Germinal center (tissue), 1 donor: ENCODE data around the gene TUFT1.
"Not testable (repeated sequence)": the region's sequence is repeated elsewhere in the genome, so short reads cannot be mapped to it uniquely, and the experiment has no call there.

ENCODE experiments used
- DNase-seq: peaks from one replicate; pipeline ENCODE4 v3.0.0; 2012; ENCODE audit warnings: mixed read lengths, low spot score

The TUFT1 gene

DNA sequence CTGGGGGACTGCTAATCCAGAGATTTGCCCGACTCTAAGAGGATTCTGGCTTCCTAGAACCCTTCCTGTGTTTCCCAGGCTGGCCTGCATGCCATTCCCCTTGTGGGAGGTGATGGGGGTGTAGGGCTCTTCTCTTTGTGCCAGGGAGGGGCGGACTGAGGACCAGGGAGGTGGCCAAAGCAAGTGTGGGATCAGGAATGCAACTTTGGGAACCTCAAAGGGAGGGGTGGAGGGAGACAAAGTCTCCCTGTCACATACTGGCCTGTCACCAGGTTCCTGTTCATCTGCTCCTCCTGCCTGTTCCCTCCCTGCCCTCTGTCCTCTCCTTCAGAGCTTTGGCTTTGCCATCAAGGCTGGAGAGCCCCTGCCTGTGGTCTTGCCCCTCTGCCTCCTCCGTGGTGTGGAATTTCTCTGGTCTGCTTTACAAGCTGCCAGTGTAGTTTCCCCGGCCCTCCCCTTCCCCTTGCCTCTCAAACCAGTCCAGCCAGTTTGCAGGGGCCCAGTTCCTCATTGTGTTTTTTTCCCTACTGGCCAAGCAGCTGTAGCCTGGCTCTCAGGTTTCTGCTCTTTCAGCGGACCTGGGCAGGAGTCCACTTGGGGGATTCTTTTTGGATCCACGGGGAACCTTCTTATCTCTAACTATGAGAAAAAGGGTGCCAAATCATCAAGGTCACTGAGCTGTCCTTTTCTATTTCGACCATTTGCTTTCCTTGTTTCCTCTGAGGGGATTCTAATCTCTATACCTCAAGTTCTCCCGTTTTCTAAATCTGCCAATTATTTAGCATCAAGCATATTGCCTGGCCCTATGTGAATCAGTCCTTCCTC, 27.1 kb upstream of the TUFT1 start:
- DNase-seq: no peak

DNA sequence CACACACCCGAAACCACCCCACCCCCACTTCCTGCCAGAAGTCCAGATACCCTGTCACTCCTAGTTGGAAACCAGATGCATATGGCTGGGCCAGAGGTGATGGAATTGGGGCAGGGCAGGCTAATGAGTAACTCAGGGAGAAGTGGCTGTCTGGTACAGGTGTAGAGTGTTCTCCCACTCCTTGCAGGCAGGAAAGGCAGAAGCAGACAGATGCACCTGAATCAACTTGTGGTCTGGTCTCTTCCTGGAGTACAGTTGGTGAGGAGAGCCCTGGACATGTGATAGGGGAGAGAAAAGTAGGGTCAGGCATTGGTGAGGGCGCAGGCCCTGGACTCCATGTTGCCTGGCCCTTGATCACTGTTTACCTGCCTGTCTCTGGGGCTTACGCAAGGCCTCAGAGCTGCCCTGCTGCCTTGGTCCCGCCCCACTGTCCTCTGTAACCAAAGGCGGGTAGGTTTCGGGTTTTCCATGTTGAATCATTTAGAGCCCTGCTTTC, 26.4 kb upstream of the TUFT1 start:
- no peak for DNase-seq

DNA sequence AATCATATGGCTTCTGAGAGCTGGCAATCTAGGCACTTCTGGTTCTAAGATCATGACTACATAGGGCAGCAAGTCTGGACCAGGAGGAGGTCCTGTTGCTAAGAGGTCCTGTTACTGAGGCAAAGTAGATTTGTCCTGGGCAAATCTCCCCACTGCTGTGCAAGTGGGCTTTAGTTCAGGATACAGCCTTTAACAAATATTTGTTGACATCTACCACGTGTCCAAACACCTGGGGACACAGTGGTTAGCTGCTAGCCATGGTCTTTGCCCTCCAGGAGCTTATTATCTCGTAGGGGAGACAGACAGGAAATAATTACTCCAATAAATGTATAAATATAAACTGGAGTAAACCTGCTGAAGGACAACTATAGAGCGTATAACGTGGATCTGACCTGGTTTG, 25.7 kb upstream of the TUFT1 start:
- DNase-seq: no peak

DNA sequence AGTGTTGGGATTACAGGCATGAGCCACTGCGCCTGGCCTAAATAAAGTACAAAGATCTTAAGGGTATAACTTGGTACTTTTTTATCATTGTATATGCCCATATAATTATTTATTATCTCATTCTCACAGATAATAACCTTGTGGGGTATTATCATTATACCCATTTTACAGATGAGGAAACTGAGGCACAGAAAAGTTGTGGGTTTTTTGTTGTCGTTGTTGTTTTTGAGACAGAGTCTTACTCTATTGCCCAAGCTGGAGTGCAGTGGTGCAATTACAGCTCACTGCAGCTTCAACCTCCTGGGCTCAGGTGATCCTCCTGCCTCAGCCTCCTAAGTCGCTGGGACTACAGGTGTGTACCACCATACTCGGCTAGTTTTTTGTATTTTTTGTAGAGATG, 24.8 kb upstream of the TUFT1 start:
- no peak for DNase-seq

DNA sequence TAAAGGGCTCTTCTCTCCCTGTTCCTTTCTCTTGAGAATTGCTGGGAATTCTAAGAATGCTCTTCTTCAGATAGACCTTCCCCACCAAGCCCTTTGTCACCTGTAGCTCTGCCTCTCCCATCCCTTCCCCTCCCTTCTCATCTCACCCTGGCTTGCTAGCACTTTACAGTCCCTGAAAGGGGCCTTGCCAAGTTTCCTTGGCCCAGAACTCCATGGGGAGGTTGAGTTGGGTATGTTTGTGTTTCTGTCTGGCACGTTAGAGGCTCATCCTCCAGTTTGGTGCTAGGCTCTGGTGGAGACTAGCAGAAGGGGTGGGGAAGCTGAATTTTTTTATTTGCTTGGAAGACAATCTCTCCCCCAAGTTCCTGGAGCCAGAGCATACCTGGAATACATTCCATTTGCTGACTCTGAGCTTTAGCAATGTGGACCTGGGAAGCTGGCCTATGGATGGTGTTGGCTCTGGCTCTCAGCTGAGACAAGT, 24.0 kb upstream of the TUFT1 start:
- no peak for DNase-seq

DNA sequence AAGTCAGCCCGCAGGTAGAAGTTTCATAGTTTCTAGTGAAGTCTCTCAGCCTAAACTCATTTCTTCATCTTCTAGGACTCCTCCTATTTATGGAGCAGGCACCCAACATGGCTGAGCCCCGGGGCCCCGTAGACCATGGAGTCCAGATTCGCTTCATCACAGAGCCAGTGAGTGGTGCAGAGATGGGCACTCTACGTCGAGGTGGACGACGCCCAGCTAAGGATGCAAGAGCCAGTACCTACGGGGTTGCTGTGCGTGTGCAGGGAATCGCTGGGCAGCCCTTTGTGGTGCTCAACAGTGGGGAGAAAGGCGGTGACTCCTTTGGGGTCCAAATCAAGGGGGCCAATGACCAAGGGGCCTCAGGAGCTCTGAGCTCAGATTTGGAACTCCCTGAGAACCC, 21.7 kb upstream of the TUFT1 start:
- no peak for DNase-seq

DNA sequence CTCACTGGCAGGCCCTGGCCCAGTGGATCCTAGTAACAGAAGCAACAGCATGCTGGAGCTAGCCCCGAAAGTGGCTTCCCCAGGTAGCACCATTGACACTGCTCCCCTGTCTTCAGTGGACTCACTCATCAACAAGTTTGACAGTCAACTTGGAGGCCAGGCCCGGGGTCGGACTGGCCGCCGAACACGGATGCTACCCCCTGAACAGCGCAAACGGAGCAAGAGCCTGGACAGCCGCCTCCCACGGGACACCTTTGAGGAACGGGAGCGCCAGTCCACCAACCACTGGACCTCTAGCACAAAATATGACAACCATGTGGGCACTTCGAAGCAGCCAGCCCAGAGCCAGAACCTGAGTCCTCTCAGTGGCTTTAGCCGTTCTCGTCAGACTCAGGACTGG, 21.2 kb upstream of the TUFT1 start:
- no peak for DNase-seq

DNA sequence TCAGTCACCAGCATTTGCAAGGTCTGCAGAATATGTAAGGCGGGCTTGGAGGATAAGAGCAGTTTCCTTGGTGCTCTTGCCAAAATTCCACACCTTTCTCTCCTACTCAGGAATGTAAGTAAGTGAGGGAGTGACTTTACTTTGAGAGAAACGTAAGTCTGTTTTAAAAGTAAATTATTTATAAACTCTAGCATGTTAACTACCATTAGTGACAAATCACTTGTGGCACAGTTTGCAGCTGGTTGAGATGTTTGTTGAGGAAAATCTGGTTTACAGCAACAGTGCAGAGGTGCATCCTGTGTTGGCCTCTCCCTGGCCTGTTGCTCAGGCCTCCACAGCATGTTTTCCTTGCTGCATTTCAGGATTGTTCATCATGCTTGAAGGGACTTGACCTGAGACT, 20.4 kb upstream of the TUFT1 start:
- no peak for DNase-seq

DNA sequence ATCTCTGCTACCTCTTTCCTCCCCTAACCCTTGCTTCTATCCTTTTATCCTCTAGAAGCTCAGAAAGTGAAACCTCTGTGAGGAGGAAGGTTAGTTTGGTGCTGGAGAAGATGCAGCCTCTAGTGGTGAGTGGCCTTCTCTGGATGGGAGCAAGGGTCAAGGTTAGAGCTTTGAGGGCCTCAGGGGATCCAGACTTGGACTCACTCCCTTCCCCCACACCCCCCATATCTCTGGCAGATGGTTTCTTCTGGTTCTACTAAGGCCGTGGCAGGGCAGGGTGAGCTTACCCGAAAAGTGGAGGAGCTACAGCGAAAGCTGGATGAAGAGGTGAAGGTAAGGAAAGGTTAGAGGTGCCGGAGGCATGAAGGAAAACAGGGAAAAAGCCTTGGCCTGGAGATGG, 19.8 kb upstream of the TUFT1 start:
- DNase-seq: no peak

DNA sequence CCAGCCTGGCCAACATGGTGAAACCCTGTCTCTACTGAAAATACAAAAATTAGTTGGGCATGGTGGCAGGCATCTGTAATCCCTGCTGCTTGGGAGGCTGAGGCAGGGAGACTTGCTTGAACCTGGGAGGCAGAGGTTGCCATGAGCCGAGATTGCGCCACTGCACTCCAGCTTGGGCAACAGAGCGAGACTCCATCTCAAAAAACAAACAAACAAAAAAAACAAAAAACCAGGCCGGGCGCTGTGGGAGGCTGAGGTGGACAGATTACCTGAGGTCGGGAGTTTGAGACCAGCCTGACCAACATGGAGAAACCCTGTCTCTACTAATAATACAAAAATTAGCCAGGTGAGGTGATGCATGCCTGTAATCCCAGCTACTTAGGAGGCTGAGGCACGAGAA, 17.7 kb upstream of the TUFT1 start:
- not testable (repeated sequence) for DNase-seq

DNA sequence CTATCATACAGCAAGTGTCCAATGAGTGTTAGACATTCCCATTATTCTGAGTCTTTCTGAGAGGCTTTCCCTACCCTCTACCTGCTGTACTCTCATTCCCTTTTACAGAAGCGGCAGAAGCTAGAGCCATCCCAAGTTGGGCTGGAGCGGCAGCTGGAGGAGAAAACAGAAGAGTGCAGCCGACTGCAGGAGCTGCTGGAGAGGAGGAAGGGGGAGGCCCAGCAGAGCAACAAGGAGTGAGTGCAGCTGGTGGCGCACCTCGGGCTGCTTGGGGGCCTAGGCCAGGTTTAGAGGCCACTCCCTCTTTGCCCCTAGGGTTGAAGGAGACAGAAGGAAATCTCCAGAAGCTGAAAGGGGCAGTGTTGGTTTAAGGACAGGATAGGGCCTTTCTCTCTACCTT, 16.8 kb upstream of the TUFT1 start:
- no peak for DNase-seq

DNA sequence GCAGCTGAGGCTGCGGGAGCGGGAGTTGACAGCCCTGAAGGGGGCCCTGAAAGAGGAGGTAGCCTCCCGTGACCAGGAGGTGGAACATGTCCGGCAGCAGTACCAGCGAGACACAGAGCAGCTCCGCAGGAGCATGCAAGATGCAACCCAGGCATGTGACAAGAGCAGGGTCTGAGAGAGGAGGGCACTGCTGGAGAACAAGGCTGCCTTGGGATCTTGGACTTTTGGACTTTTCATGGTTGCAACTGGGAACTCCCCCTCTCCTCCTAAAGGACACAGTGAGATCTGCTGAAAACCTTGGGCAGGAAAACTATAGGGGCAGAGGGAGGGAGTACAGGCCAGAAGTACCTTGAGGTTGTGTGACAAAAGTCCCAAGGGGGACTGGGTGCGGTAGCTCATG, 15.4 kb upstream of the TUFT1 start:
- no peak for DNase-seq

DNA sequence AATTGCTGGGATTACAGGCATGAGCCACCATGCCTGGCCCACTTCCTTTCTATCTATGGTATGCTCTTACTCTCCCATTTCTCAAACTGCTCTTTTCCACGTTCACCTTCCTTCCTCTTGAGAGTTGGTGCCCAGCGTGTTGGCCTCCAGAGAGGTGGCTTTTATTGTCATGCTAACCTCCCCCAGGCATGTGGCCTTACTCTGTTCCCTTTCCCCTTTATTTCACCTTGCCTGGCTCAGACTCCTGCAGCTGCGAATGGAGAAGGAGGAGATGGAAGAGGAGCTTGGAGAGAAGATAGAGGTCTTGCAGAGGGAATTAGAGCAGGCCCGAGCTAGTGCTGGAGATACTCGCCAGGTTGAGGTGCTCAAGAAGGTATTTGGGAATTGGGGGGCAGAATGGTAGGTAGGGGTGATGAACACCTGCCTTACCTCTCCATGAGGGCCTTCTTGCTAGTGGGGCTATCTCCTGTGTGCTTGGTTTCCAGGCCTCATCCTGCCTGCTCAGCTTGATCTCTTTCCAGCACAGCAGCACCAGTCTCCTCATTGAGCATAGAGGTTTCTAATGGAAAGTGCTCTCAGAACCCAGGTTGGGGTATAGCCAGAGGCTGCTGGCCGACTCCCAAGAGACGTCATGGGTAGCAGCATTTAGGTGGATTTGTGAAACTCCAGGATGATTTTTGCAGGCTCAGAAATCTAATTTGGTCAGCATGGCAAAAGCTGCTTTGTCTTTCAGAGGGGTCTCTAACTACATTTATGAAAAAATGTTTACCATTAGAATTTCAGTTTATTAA, 13.2 kb upstream of the TUFT1 start:
- no peak for DNase-seq

DNA sequence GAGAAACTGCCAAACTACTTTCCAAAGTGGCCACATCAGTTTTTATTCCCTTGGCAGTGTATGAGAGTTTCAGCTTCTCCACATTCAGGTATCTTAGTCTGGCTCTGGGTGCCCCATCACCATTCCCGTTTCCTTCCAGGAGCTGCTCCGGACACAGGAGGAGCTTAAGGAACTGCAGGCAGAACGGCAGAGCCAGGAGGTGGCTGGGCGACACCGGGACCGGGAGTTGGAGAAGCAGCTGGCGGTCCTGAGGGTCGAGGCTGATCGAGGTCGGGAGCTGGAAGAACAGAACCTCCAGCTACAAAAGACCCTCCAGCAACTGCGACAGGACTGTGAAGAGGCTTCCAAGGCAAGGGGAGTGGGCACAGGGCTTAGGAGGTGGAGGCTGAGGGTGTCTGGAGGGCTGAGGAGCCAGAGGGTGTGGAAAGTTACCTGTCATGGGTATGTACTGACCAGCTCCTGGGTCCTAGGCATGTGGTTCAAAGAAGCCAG, 10.9 kb upstream of the TUFT1 start:
- DNase-seq: no peak

DNA sequence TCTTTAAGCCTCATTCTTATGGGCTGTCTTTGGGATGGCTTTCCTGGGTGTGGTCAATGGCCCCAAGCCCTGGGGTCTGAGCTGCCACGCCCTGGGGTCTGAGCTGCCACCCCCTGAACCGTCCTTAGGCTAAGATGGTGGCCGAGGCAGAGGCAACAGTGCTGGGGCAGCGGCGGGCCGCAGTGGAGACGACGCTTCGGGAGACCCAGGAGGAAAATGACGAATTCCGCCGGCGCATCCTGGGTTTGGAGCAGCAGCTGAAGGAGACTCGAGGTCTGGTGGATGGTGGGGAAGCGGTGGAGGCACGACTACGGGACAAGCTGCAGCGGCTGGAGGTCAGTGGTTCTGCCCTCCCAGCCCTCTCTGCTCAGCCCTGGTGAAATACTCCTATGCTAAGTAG, 10.3 kb upstream of the TUFT1 start:
- no peak for DNase-seq

DNA sequence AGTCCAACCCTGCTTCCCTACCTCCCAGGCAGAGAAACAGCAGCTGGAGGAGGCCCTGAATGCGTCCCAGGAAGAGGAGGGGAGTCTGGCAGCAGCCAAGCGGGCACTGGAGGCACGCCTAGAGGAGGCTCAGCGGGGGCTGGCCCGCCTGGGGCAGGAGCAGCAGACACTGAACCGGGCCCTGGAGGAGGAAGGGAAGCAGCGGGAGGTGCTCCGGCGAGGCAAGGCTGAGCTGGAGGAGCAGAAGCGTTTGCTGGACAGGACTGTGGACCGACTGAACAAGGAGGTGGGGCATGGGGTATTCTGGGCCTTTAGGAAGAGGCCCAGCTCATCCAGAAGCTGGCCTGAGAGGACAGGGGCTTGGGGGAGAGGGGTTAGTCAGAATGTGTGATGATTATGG, 9.6 kb upstream of the TUFT1 start:
- no peak for DNase-seq

DNA sequence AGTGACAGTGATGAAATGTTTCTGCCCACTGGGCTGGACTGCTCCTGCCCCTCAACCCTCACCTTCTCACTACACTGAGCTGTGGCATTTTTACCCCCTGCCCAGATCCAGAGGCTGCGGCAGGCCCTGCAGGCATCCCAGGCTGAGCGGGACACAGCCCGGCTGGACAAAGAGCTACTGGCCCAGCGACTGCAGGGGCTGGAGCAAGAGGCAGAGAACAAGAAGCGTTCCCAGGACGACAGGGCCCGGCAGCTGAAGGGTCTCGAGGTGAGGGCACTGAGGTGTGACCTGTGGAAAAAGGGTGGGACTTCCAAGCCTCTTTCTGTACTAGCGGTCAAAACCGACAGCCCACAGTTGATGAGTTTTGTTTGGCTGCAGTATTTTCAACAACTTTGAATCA, 6.2 kb upstream of the TUFT1 start:
- DNase-seq: no peak

DNA sequence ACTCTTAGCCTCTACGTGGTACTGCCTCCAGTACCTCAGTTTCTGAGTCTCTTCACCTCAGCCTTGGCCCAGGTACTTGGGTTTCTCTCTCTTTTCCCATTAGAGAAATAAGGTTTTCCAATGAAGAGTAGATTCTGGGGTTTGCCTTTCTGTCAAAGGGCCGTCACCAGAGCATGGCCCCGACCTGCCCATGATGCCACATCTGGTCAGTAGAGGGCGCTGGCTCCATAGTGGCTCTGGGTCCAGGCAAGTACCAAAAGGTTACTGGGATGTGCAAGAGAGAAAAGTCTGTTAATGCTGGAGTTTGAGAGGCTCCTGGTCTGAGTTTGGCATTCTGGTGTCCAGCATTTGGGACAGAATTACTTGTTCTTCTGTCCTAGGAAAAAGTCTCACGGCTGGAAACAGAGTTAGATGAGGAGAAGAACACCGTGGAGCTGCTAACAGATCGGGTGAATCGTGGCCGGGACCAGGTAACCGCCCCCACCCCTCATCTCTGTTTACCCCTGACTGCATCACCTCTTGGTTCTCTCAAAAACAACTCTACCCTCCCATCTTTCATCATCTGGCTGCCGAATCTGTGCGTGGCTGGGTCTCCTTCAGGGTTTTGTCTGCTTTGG, 5.3 kb upstream of the TUFT1 start:
- peak; percentile 62 for DNase-seq

DNA sequence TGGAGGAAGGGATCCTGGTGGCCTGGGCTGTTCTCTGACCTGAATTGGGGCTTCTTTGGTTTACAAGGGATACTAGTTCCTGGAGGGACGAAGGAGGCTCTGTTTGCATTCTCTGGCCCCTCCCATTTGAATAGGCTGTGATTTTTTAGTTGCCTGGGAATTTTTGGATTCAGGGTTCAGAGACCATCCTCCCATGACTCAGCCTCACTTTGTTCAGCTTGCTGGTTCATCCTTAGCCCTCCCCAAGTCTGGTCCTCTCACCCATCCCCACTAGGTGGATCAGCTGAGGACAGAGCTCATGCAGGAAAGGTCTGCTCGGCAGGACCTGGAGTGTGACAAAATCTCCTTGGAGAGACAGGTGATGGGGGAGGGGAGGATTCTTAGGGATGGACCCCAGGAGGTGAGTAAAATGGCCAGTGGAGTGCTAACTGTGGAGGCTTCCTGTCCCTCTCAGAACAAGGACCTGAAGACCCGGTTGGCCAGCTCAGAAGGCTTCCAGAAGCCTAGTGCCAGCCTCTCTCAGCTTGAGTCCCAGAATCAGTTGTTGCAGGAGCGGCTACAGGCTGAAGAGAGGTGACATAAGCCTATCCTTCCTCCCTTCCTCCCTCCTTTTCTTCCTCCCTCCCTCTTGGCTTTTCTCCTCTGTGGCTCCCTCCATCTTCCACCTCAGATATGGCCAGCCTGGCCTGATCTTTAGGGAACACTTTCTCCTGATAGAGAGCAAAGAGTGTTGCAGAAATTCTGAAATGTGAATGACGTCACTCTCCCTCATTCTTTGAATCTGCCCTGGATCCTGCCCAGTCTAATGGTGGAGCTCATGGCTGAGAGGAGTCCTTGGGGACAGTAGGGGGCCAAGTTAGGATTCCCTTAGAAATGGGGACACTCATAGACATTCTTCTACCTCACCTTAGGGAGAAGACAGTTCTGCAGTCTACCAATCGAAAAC, 4.5 kb upstream of the TUFT1 start:
- DNase-seq: no peak

DNA sequence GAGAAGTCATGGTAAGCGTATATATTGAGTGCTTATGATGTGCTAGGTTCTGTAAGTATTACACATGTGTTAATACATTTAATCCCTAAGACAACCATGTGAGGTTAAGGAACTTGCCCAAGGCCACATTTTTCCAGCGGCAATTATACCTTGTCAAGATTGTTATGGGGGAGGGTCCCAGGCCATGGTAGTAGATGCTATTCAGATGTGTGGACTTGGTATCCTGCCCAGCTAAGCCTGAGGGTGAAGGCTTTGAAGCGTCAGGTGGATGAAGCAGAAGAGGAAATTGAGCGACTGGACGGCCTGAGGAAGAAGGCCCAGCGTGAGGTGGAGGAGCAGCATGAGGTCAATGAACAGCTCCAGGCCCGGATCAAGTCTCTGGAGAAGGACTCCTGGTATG, 3.6 kb upstream of the TUFT1 start:
- DNase-seq: no peak

DNA sequence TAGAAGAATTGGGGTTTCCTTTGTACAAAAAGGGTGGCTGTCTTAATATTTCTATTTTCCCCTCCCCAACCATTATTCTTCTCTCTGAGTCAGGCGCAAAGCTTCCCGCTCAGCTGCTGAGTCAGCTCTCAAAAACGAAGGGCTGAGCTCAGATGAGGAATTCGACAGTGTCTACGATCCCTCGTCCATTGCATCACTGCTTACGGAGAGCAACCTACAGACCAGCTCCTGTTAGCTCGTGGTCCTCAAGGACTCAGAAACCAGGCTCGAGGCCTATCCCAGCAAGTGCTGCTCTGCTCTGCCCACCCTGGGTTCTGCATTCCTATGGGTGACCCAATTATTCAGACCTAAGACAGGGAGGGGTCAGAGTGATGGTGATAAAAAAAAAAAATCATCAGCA, 3.0 kb upstream of the TUFT1 start:
- no peak for DNase-seq
